Brain microvascular endothelial cell (primary cell): ENCODE results near the gene RNF169.

Experiments
- DNase-seq: peaks from one replicate; pipeline ENCODE4 v3.0.0-alpha.2; 2020
- H3K27ac ChIP-seq: fragments of 250-450 bp; sonication (Bioruptor Pico); 2 replicates; pipeline ENCODE4 v1.5.1; 2020; ENCODE audit warnings: mild to moderate bottlenecking, moderate library complexity
- H3K27me3 ChIP-seq: fragments of 250-450 bp; sonication (Bioruptor Pico); replicated peaks from 2 replicates; pipeline ENCODE4 v1.5.1; 2020; ENCODE audit warnings: mild to moderate bottlenecking
- H3K36me3 ChIP-seq: fragments of 250-450 bp; sonication (Bioruptor Pico); replicated peaks from 2 replicates; pipeline ENCODE4 v1.5.1; 2020; ENCODE audit warnings: mild to moderate bottlenecking
- H3K4me3 ChIP-seq: 2 replicates; pipeline ENCODE4 v1.5.1; 2011; ENCODE audit warnings: low read depth, mild to moderate bottlenecking, control low read depth, low read length, moderate library complexity
- in situ Hi-C: cut with HindIII; loops from 2 replicates; pipeline ENCODE4 v1.10.0; 2017; ENCODE audit warnings: low sequenced_read_pairs, low pct_ligation_motif_present
- TF ChIP-seq, protein P1 (sequence below): IDR thresholded peaks from 2 replicates; pipeline ENCODE4 v1.5.1; 2011; ENCODE audit warnings: low read depth, mild to moderate bottlenecking, moderate library complexity, low read length, control low read depth, inconsistent platforms; ENCODE audit errors: missing control alignments

Gene RNF169

DNA sequence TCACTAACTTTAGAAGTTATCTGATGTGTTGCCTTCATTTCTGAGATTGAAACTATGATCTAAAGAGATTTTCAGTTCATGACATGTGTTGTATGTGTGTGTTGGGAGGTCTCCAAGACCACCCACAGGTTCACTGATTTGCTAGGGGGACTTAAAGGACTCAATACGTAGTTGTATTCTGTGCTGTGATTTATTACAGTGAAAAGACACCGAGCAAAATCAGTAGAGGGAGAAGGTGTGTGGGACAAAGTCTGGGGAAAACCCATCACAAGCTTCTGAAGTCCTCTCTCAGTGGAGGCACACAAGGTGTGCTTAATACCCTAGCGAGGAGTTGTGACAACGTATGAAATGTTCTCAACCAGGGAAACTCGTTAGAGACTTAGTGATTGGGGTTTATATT lies 35.6 kb downstream of the RNF169 start:
- DNase-seq: no peak
- TF ChIP-seq, protein P1, sequence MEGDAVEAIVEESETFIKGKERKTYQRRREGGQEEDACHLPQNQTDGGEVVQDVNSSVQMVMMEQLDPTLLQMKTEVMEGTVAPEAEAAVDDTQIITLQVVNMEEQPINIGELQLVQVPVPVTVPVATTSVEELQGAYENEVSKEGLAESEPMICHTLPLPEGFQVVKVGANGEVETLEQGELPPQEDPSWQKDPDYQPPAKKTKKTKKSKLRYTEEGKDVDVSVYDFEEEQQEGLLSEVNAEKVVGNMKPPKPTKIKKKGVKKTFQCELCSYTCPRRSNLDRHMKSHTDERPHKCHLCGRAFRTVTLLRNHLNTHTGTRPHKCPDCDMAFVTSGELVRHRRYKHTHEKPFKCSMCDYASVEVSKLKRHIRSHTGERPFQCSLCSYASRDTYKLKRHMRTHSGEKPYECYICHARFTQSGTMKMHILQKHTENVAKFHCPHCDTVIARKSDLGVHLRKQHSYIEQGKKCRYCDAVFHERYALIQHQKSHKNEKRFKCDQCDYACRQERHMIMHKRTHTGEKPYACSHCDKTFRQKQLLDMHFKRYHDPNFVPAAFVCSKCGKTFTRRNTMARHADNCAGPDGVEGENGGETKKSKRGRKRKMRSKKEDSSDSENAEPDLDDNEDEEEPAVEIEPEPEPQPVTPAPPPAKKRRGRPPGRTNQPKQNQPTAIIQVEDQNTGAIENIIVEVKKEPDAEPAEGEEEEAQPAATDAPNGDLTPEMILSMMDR: no peak
- Histone ChIP-seq H3K4me3 (no peak overlapping the region), H3K36me3 (no peaks in the 10 kb centered on the region), H3K27ac (no peak overlapping the region), H3K27me3 (no peaks in the 10 kb centered on the region)
- in situ Hi-C loops: no loop called here

DNA sequence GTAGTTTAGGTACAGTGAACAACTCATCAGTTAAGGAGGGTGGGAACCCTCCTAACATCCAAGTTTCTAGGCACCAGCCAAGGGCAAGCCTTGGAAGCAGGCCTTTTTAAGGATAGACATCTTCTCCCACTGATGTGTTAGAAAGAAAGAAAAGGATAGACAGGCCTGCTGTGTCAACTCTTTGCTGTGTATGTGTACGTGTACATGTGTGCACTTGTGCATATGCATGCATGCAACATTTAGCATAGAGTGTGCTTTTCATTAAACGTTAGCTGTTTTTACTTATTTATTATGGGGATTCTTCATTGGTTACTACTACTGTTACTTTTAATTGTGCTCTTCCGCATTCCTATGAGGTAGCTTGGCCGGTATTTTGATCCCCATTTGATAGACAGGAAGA lies 36.1 kb downstream of the RNF169 start:
- in situ Hi-C loops: no loop called here
- TF ChIP-seq, protein P1: no peak
- DNase-seq: no peak
- Histone ChIP-seq H3K4me3 (no peak overlapping the region), H3K27me3 (no peaks in the 10 kb centered on the region), H3K36me3 (peaks cover 3% of the 10 kb centered on the region), H3K27ac (no peak overlapping the region)

DNA sequence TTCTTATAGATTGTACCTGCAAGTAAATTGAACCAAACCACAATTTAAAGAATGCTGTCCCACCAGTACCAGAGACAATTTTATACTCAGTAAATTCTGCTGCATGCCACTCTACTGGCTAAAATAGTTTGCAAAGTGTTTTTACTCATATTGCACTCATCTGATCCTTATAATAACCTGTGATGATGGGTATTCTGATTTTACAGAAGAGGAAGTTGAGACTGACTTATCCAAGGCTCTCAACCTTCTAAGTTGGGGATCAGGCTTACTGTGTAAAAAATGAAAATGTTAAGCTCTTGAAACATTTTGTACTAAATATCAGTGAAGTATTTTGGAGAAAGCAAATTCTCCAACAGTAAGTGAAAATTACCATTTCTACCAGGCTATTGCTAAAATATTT lies 37.9 kb downstream of the RNF169 start:
- in situ Hi-C loops: no loop called here
- TF ChIP-seq, protein P1: no peak
- no peak overlapping the region for H3K27ac ChIP-seq

DNA sequence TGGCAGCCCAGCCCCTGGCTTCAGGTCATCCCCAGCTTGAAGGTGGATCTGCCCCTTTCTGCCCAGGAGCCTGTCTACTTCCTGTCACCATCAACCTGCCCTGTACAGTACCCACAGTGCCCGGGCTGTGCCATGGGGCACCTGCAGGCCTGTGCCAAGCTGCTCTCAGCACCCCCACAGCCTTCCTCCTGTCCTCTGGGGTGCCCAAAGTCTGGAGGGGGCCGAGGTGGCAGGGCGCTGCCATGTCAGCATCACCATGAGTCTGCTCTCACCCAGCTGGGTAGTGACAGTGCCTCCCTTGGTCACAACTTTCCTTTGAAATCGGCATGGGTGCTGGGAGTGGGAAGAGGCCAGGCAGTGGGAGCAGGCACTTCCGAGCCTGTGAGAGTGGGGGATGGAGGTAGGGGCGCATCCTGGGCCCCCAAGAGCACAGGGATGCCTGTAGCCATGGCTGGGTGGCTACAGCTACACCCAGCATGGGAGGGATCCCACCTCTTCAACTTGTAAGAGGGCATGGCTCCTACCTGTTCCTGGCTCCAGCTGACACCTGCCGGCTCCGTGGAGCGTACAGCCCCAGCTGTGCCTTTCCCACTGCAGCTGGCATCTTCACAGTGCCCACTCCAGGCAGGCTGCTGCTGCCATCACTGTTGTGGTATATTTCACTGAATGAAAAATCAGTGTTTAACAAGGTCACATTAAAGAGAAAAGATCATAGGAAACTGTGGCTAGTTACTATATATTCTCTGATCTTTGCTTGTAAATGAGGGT lies 42.9 kb downstream of the RNF169 start:
- DNase-seq: no peak
- no peak overlapping the region for H3K27ac ChIP-seq
- peaks cover 31% of the 10 kb centered on the region for H3K36me3 ChIP-seq
- in situ Hi-C loops: no loop called here
- H3K27me3 ChIP-seq: no peaks in the 10 kb centered on the region
- no peak overlapping the region for H3K4me3 ChIP-seq
- TF ChIP-seq, protein P1: no peak

More for the DNA sequence above, 37.9 kb downstream of the RNF169 start:
- DNase-seq: no peak
- Histone ChIP-seq H3K36me3 (peaks cover 21% of the 10 kb centered on the region), H3K27me3 (no peaks in the 10 kb centered on the region), H3K4me3 (no peak overlapping the region)

DNA sequence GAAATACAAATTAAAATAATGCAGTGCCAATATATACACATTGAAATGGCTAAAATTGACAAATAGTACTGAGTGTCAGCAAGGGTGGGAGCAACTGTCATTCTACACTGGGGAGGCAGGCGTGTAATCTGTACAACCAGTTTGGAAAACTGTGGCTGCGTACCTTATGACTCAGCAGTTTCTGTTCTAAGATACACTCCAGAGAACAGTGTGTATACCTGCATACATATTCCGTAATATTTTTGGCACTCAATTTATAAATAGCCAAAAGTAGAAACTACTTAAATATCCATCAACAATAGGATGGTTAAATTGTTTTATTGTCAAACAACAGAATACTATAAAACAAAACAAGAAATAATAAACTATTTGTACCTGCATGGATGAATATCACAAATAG lies 57.6 kb downstream of the RNF169 start:
- Histone ChIP-seq H3K36me3 (no peaks in the 10 kb centered on the region), H3K4me3 (no peak overlapping the region), H3K27me3 (no peaks in the 10 kb centered on the region), H3K27ac (no peak overlapping the region)
- in situ Hi-C loops: no loop called here
- DNase-seq: no peak
- TF ChIP-seq, protein P1: no peak

DNA sequence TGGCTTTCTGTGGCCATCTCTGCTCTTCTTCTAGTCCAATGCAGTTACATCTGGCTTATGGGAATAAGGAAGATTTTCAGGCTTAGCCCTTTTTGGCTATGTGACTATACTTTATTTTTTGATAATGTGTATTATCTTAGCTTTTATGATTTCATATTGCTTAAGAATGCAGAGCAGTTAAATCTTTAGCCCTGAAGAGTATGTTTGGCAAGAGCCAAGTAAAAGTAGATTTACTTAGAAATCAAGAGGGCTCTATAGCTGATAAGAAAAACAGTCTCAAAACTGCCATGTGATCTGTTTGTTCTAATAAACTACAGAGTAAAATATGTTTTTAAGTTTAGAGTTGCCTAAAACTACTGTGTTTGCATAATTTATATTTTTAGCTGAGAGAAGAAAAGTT lies 61.2 kb downstream of the RNF169 start:
- TF ChIP-seq, protein P1: no peak
- H3K27me3 ChIP-seq: no peaks in the 10 kb centered on the region
- H3K4me3 ChIP-seq: no peak overlapping the region
- no peak overlapping the region for H3K27ac ChIP-seq
- DNase-seq: no peak
- in situ Hi-C loops: no loop called here
- no peaks in the 10 kb centered on the region for H3K36me3 ChIP-seq
